H1 (cell line): ENCODE data around the gene CROCC. TPM values are rescaled to one million over a fixed set of nuclear protein-coding genes. Genes with fewer than 3 reads are reported as not detected.

ENCODE experiments used
- CTCF ChIA-PET: fragments of 300-600 bp; sonication (Branson Sonifier 250); formaldehyde crosslinking; loops from one replicate; lab custom pipeline; 2021; ENCODE audit not compliant: partially characterized antibody; lab: Charles Lee
- POLR2A ChIA-PET: fragments of 300-600 bp; sonication (Branson Sonifier 250); formaldehyde crosslinking; loops from one replicate; lab custom pipeline; 2021; ENCODE audit warnings: inconsistent platforms; ENCODE audit not compliant: partially characterized antibody; lab: Charles Lee
- DNase-seq, 2 experiments: peaks; one replicate each; pipeline versions ENCODE4 v3.0.0 to v3.0.0-alpha.2; 2010 to 2022; ENCODE audit warnings: low spot score in 2 of 2, low read depth in 1 of 2, mixed read lengths in 1 of 2
- FAIRE-seq: peaks from 2 replicates; lab custom pipeline; 2011; peaks lifted over from hg19 to GRCh38; lab: Jason Lieb, UNC
- H2AFZ ChIP-seq: 2 replicates; pipeline ENCODE4 v1.8.1; 2012; ENCODE audit warnings: low read length, inconsistent platforms
- H2AK5ac ChIP-seq: 2 replicates; pipeline ENCODE4 v1.6.1; 2013; ENCODE audit warnings: low read depth, low read length
- H2BK120ac ChIP-seq: replicated peaks from 2 replicates; pipeline ENCODE3; 2013; ENCODE audit warnings: low read depth, low read length, inconsistent platforms
- H2BK12ac ChIP-seq: 2 replicates; pipeline ENCODE4 v1.6.1; 2013; ENCODE audit warnings: low read depth, low read length
- H2BK15ac ChIP-seq: 2 replicates; pipeline ENCODE4 v1.6.1; 2013; ENCODE audit warnings: low read length
- H2BK20ac ChIP-seq: 2 replicates; pipeline ENCODE4 v1.6.1; 2013; ENCODE audit warnings: low read length
- H2BK5ac ChIP-seq: 2 replicates; pipeline ENCODE4 v1.6.1; 2013; ENCODE audit warnings: low read depth, low read length
- H3K14ac ChIP-seq: 2 replicates; pipeline ENCODE4 v1.6.1; 2013; ENCODE audit warnings: inconsistent platforms; ENCODE audit not compliant: insufficient read length
- H3K18ac ChIP-seq: 2 replicates; pipeline ENCODE4 v1.6.1; 2013; ENCODE audit warnings: low read length; ENCODE audit errors: extremely low read depth
- H3K23ac ChIP-seq: 2 replicates; pipeline ENCODE4 v1.6.1; 2013; ENCODE audit warnings: inconsistent platforms; ENCODE audit not compliant: insufficient read length
- H3K23me2 ChIP-seq: 2 replicates; pipeline ENCODE4 v1.6.1; 2013; ENCODE audit warnings: low read depth, low read length
- H3K27ac ChIP-seq: 2 replicates; pipeline ENCODE4 v1.6.1; 2011; ENCODE audit warnings: low read depth, low read length, inconsistent platforms
- H3K27me3 ChIP-seq, 4 experiments: replicated peaks in 1 of 4; 1 replicate in 1 of 4; 2 replicates in 3 of 4; pipeline versions ENCODE4 v1.6.1 to v1.8.1; 2011 to 2013; ENCODE audit warnings: low read length in 3 of 4, mild to moderate bottlenecking in 3 of 4, inconsistent platforms in 2 of 4, mixed read lengths in 2 of 4, moderate library complexity in 1 of 4; ENCODE audit not compliant: control insufficient read depth in 3 of 4, insufficient read depth in 3 of 4; ENCODE audit errors: extremely low read depth in 1 of 4
- H3K36me3 ChIP-seq, 4 experiments: 2 replicates each; pipeline versions ENCODE4 v1.6.1 to v1.8.1; 2011 to 2013; ENCODE audit warnings: mild to moderate bottlenecking in 4 of 4, low read length in 3 of 4, moderate library complexity in 2 of 4, control low read depth in 1 of 4, inconsistent platforms in 1 of 4; ENCODE audit not compliant: insufficient read depth in 4 of 4, control insufficient read depth in 2 of 4
- H3K4ac ChIP-seq: replicated peaks from 2 replicates; pipeline ENCODE3; 2013; ENCODE audit warnings: low read length, low read depth, mixed read lengths, inconsistent platforms; ENCODE audit not compliant: insufficient read length
- H3K4me1 ChIP-seq, 4 experiments: replicated peaks in 1 of 4; 1 replicate in 1 of 4; 2 replicates in 3 of 4; pipeline versions ENCODE4 v1.6.1 to v1.8.1; 2011 to 2013; ENCODE audit warnings: low read length in 3 of 4, inconsistent platforms in 2 of 4, mixed read lengths in 1 of 4; ENCODE audit not compliant: insufficient read depth in 4 of 4, control insufficient read depth in 3 of 4
- H3K4me2 ChIP-seq, 2 experiments: 2 replicates each; pipeline versions ENCODE4 v1.6.1 to v1.8.1; 2011 to 2013; ENCODE audit warnings: low read depth in 2 of 2, low read length in 2 of 2, control low read depth in 1 of 2, inconsistent platforms in 1 of 2, mild to moderate bottlenecking in 1 of 2; ENCODE audit not compliant: insufficient read depth in 1 of 2
- H3K4me3 ChIP-seq, 4 experiments: fragments of 200-600, 300-600 bp in 1 of 4; sonication (generic), shearing (Covaris generic), sonication (Bioruptor Twin) in 1 of 4; 2 replicates each; pipeline versions ENCODE4 v1.5.1 to v1.8.1; 2011 to 2016; ENCODE audit warnings: low read length in 4 of 4, low read depth in 3 of 4, control low read depth in 2 of 4, inconsistent platforms in 2 of 4, mild to moderate bottlenecking in 2 of 4, mixed read lengths in 1 of 4, moderate library complexity in 1 of 4; ENCODE audit not compliant: insufficient read depth in 2 of 4; ENCODE audit errors: extremely low read depth in 1 of 4
- H3K56ac ChIP-seq: replicated peaks from 2 replicates; pipeline ENCODE3; 2013; ENCODE audit warnings: low read depth, mild to moderate bottlenecking, mixed read lengths, low read length, inconsistent platforms; ENCODE audit not compliant: insufficient read length
- H3K79me1 ChIP-seq: 2 replicates; pipeline ENCODE4 v1.6.1; 2013; ENCODE audit warnings: low read depth, low read length, control low read depth
- H3K79me2 ChIP-seq, 2 experiments: 2 replicates each; pipeline versions ENCODE4 v1.6.1 to v1.8.1; 2012 to 2013; ENCODE audit warnings: low read length in 2 of 2, mild to moderate bottlenecking in 2 of 2, inconsistent platforms in 1 of 2; ENCODE audit not compliant: insufficient read depth in 2 of 2, control insufficient read depth in 1 of 2
- H3K9ac ChIP-seq, 4 experiments: replicated peaks in 1 of 4; 1 replicate in 1 of 4; 2 replicates in 3 of 4; pipeline versions ENCODE4 v1.6.1 to v1.8.1; 2011 to 2013; ENCODE audit warnings: low read depth in 3 of 4, low read length in 3 of 4, control low read depth in 2 of 4, mild to moderate bottlenecking in 2 of 4, moderate library complexity in 2 of 4, inconsistent platforms in 1 of 4; ENCODE audit errors: extremely low read depth in 1 of 4
- H3K9me3 ChIP-seq, 2 experiments: 2 replicates each; pipeline versions ENCODE4 v1.6.1 to v1.8.1; 2012 to 2013; ENCODE audit warnings: mild to moderate bottlenecking in 2 of 2, moderate library complexity in 2 of 2, control low read depth in 1 of 2, inconsistent platforms in 1 of 2, low read depth in 1 of 2, low read length in 1 of 2, mixed read lengths in 1 of 2; ENCODE audit not compliant: insufficient read depth in 2 of 2
- H4K20me1 ChIP-seq, 2 experiments: replicated peaks in 1 of 2; 2 replicates each; pipeline versions ENCODE3 to v1.8.1; 2011 to 2013; ENCODE audit warnings: inconsistent platforms in 2 of 2, low read length in 2 of 2, mild to moderate bottlenecking in 1 of 2; ENCODE audit not compliant: insufficient read depth in 2 of 2, control insufficient read depth in 1 of 2
- H4K5ac ChIP-seq: 2 replicates; pipeline ENCODE4 v1.6.1; 2013; ENCODE audit warnings: low read length, low read depth, mixed read lengths, inconsistent platforms; ENCODE audit not compliant: insufficient read length
- H4K8ac ChIP-seq: 2 replicates; pipeline ENCODE4 v1.8.0; 2013; ENCODE audit warnings: mild to moderate bottlenecking, moderate library complexity, low read length, inconsistent platforms; ENCODE audit not compliant: insufficient read depth; ENCODE audit errors: extremely low read depth
- H4K91ac ChIP-seq: replicated peaks from 2 replicates; pipeline ENCODE3; 2013; ENCODE audit warnings: low read length, mixed read lengths, inconsistent platforms; ENCODE audit not compliant: insufficient read length
- CBX8 ChIP-seq: fragments of 300-800, 300-1000 bp; sonication (generic); IDR thresholded peaks from 2 replicates; pipeline ENCODE4 v1.7.1; 2016; ENCODE audit warnings: low read depth, low read length, borderline replicate concordance
- GABPA ChIP-seq: IDR thresholded peaks from 2 replicates; pipeline ENCODE4 v1.6.1; 2011; ENCODE audit warnings: mild to moderate bottlenecking, low read length, moderate library complexity, borderline replicate concordance; ENCODE audit not compliant: insufficient read depth
- NRF1 ChIP-seq: IDR thresholded peaks from 2 replicates; pipeline ENCODE4 v1.6.1; 2011; ENCODE audit warnings: mild to moderate bottlenecking, low read depth, low read length, improper control_type of control experiment
- RBBP5 ChIP-seq: IDR thresholded peaks from 2 replicates; pipeline ENCODE4 v1.7.1; 2012; ENCODE audit warnings: low read depth, mild to moderate bottlenecking, inconsistent platforms, low read length, moderate library complexity, borderline replicate concordance
- SAP30 ChIP-seq: fragments of 300-600 bp; sonication (generic); IDR thresholded peaks from 2 replicates; pipeline ENCODE4 v1.7.1; 2012; ENCODE audit warnings: low read length, moderate library complexity, mild to moderate bottlenecking, inconsistent platforms; ENCODE audit not compliant: insufficient read depth, insufficient replicate concordance
- WGBS, 2 experiments: shearing (Covaris generic) in 1 of 2; methylation state at CpG; one replicate each; pipeline versions ENCODE4 v1.1.6 to v1.1.7; 2013 to 2015; ENCODE audit warnings: low lambda C conversion rate in 2 of 2, mixed read lengths in 2 of 2, inconsistent platforms in 1 of 2, low coverage in 1 of 2, missing lambda C conversion rate in 1 of 2; ENCODE audit not compliant: insufficient replicate concordance in 2 of 2, insufficient coverage in 1 of 2, insufficient read length in 1 of 2; ENCODE audit errors: extremely low coverage in 1 of 2, missing lambda C conversion rate in 1 of 2; 5-methylcytosine and 5-hydroxymethylcytosine counted together
- polyA plus RNA-seq, 7 experiments: library from polyadenylated mRNA; depleted of rRNA in 3 of 7; stranded (reverse) in 5 of 7; unstranded in 2 of 7; fragments of >200 nt in 5 of 7; fragments of 200-250 nt in 2 of 7; gene quantifications; 1 replicate in 5 of 7; 2 replicates in 1 of 7; 4 replicates in 1 of 7; pipeline versions ENCODE4 v1.2.1 to v1.2.3, GENCODE V29; 2011 to 2013; ENCODE audit warnings: missing spikeins in 2 of 7, mixed read lengths in 2 of 7
- total RNA-seq: library from RNA; stranded (reverse); fragmentation: NEBNext Ultra II Directional; extraction: Animal tissue kit (Norgen Biotek cat#: 25700); gene quantifications from 2 replicates; pipeline ENCODE4 v1.2.1, GENCODE V29; 2021

Gene CROCC
- total and polyA plus RNA-seq, 2 of the 8 experiments (the other 6 are each of a cell fraction or from before 2014, with no cell fraction given): 12.1 to 39.5 TPM

DNA sequence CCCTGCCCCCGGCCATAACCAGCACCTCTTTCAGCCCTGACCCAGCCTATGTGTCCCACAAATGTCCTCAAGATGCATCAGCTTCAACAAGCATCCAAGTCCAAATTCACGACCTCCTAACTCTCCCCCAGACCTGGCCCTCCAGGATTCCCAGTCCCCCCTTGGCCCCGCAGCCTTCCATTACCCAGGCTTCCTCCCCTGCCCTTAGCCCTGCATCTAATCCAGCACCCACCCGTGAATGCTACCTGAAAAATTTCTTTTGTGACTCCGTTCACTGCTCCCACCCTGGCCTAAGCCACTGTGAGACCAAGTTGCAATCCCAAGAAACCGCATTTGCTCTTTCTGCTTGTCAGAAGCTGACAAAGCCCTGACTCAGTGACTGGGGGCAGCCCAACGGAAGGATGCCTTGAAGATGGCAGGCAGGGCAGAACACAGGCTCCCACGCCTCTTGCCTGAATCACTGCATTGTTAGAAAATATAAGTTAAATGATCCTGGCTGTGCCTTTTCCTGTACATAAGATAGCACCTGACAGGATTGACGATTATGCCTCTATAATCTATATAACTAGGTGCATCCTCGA lies 59.6 kb downstream of the CROCC start:
- FAIRE-seq: no peak

More for the DNA sequence above, 59.6 kb downstream of the CROCC start:
- Histone ChIP-seq H3K27me3 (peaks cover 0 to 3% (median 0%) of the 10 kb centered on the region in 4 experiments; a peak in 1 of 7 replicates), H3K56ac (no peak overlapping the region), H3K4me3 (no peak overlapping the region; a peak in 1 of 8 replicates), H3K23me2 (peaks cover 6% of the 10 kb centered on the region), H3K36me3 (peaks cover 4 to 18% (median 13%) of the 10 kb centered on the region in 4 experiments), H2AFZ (no peak overlapping the region), H3K4me2 (peak overlapping the region in 1 of 2 experiments; percentile 83; a peak in 1 of 4 replicates), H3K23ac (no peak overlapping the region), H3K9ac (no peak overlapping the region), H3K14ac (no peak overlapping the region), H2BK12ac (peak overlapping the region; percentile 32; the same call in 1 of the 2 replicates), H3K4ac (no peak overlapping the region), H2AK5ac (no peak overlapping the region), H3K4me1 (peaks cover 0 to 21% (median 14%) of the 10 kb centered on the region in 4 experiments; a peak in 6 of 7 replicates), H3K9me3 (no peaks in the 10 kb centered on the region), H2BK20ac (peak overlapping the region; percentile 75; the same call in 1 of the 2 replicates), H2BK5ac (0 out of 2 replicates have a peak overlapping the region, but pooled peaks have one; percentile 54), H2BK15ac (no peak overlapping the region), H2BK120ac (no peak overlapping the region), H4K20me1 (peaks cover 8 to 13% of the 10 kb centered on the region in 2 experiments), H3K27ac (no peak overlapping the region), H4K5ac (no peak overlapping the region), H3K79me2 (peaks cover 0 to 27% of the 10 kb centered on the region in 2 experiments; a peak in 2 of 4 replicates), H4K8ac (no peak overlapping the region), H3K18ac (0 out of 2 replicates have a peak overlapping the region, but pooled peaks have one; percentile 19), H4K91ac (no peak overlapping the region), H3K79me1 (peaks cover 12% of the 10 kb centered on the region)
- WGBS, 2 experiments: 83% methylated on average over 10 of the region's 10 CpGs; no CpG with 5 or more reads in 1 of the 2 experiments
- POLR2A ChIA-PET: interaction anchor here (1.1 to 6.6 kb wide), 9 partner anchors 8 to 74 kb away, joined by 3 to 92 read pairs (median 5); partner anchors contain the start of gene CROCC
- no peak for TF ChIP-seq NRF1
- no peak for TF ChIP-seq RBBP5
- TF ChIP-seq SAP30: no peak
- no peak for TF ChIP-seq CBX8
- TF ChIP-seq GABPA: no peak
- no peak for DNase-seq
- CTCF ChIA-PET: interaction anchor here (0.7 to 14.2 kb wide), 10 partner anchors 10 to 66 kb away, joined by 3 to 267 read pairs (median 3); no protein-coding TSS in a partner anchor
